Measurements from ENCODE around the gene DHX35.
"Not testable (repeated sequence)": the region's sequence is repeated elsewhere in the genome, so short reads cannot be mapped to it uniquely, and the experiment has no call there.

Gene DHX35

GRCh38 chr20:38941726-38942389 is 20.3 kb upstream of the DHX35 start:
- no peak overlapping the region for H3K9ac ChIP-seq (ENCODE audit: low read depth, low read length)
- H3K27ac ChIP-seq (ENCODE audit: low read length): no peak overlapping the region
- H3K4me1 ChIP-seq (ENCODE audit: insufficient read depth, low read length): 0 out of 2 replicates have a peak, but pooled peaks cover 4% of the 10 kb centered on the region
- H3K27me3 ChIP-seq (ENCODE audit: insufficient read depth, low read length): no peaks in the 10 kb centered on the region
- H3K4me3 ChIP-seq (ENCODE audit: low read length): no peak overlapping the region
- peaks cover 84% of the 10 kb centered on the region for H3K36me3 ChIP-seq (ENCODE audit: insufficient read depth, low read depth, low read length)
- H3K9me3 ChIP-seq (ENCODE audit: insufficient read depth, low read depth, low read length): no peaks in the 10 kb centered on the region

- no peak overlapping the region for H3K27ac ChIP-seq (ENCODE audit: low read length)
- no peaks in the 10 kb centered on the region for H3K4me1 ChIP-seq (ENCODE audit: insufficient read depth, low read length)
- H3K9ac ChIP-seq (ENCODE audit: low read depth, low read length): no peak overlapping the region
- no peaks in the 10 kb centered on the region for H3K27me3 ChIP-seq (ENCODE audit: insufficient read depth, low read length)
- no peak overlapping the region for H3K4me3 ChIP-seq (ENCODE audit: low read length)
- peaks cover 91% of the 10 kb centered on the region for H3K36me3 ChIP-seq (ENCODE audit: insufficient read depth, low read depth, low read length)
- no peaks in the 10 kb centered on the region for H3K9me3 ChIP-seq (ENCODE audit: insufficient read depth, low read depth, low read length)
These were observed 17.1 kb upstream of the DHX35 start for GRCh38 chr20:38945012-38945411.

GRCh38 chr20:38946836-38947235 is 15.3 kb upstream of the DHX35 start:
- Histone ChIP-seq H3K27me3 (ENCODE audit: insufficient read depth, low read length) (no peaks in the 10 kb centered on the region), H3K36me3 (ENCODE audit: insufficient read depth, low read depth, low read length) (peaks cover 92% of the 10 kb centered on the region), H3K4me1 (ENCODE audit: insufficient read depth, low read length) (no peaks in the 10 kb centered on the region), H3K4me3 (ENCODE audit: low read length) (no peak overlapping the region), H3K27ac (ENCODE audit: low read length) (no peak overlapping the region), H3K9ac (ENCODE audit: low read depth, low read length) (no peak overlapping the region), H3K9me3 (ENCODE audit: insufficient read depth, low read depth, low read length) (no peaks in the 10 kb centered on the region)

GRCh38 chr20:38947931-38948362 is 14.2 kb upstream of the DHX35 start:
- Histone ChIP-seq H3K27ac (ENCODE audit: low read length) (no peak overlapping the region), H3K36me3 (ENCODE audit: insufficient read depth, low read depth, low read length) (peaks cover 92% of the 10 kb centered on the region), H3K9ac (ENCODE audit: low read depth, low read length) (no peak overlapping the region), H3K9me3 (ENCODE audit: insufficient read depth, low read depth, low read length) (no peaks in the 10 kb centered on the region), H3K4me3 (ENCODE audit: low read length) (no peak overlapping the region), H3K27me3 (ENCODE audit: insufficient read depth, low read length) (no peaks in the 10 kb centered on the region), H3K4me1 (ENCODE audit: insufficient read depth, low read length) (no peaks in the 10 kb centered on the region)

GRCh38 chr20:38950254-38950653 is 11.9 kb upstream of the DHX35 start:
- H3K27ac ChIP-seq (ENCODE audit: low read length): no peak overlapping the region
- no peaks in the 10 kb centered on the region for H3K4me1 ChIP-seq (ENCODE audit: insufficient read depth, low read length)
- peaks cover 91% of the 10 kb centered on the region for H3K36me3 ChIP-seq (ENCODE audit: insufficient read depth, low read depth, low read length)
- H3K27me3 ChIP-seq (ENCODE audit: insufficient read depth, low read length): no peaks in the 10 kb centered on the region
- H3K9ac ChIP-seq (ENCODE audit: low read depth, low read length): no peak overlapping the region
- H3K4me3 ChIP-seq (ENCODE audit: low read length): no peak overlapping the region
- no peaks in the 10 kb centered on the region for H3K9me3 ChIP-seq (ENCODE audit: insufficient read depth, low read depth, low read length)

- H3K4me1 ChIP-seq (ENCODE audit: insufficient read depth, low read length): no peaks in the 10 kb centered on the region
- H3K4me3 ChIP-seq (ENCODE audit: low read length): no peak overlapping the region
- H3K9ac ChIP-seq (ENCODE audit: low read depth, low read length): no peak overlapping the region
- H3K9me3 ChIP-seq (ENCODE audit: insufficient read depth, low read depth, low read length): no peaks in the 10 kb centered on the region
- H3K27me3 ChIP-seq (ENCODE audit: insufficient read depth, low read length): no peaks in the 10 kb centered on the region
- no peak overlapping the region for H3K27ac ChIP-seq (ENCODE audit: low read length)
- peaks cover 82% of the 10 kb centered on the region for H3K36me3 ChIP-seq (ENCODE audit: insufficient read depth, low read depth, low read length)
These were observed 10.5 kb upstream of the DHX35 start for GRCh38 chr20:38951611-38952010.

GRCh38 chr20:38952153-38952552 is 10.0 kb upstream of the DHX35 start:
- H3K9ac ChIP-seq (ENCODE audit: low read depth, low read length): no peak overlapping the region
- peaks cover 76% of the 10 kb centered on the region for H3K36me3 ChIP-seq (ENCODE audit: insufficient read depth, low read depth, low read length)
- H3K9me3 ChIP-seq (ENCODE audit: insufficient read depth, low read depth, low read length): no peaks in the 10 kb centered on the region

GRCh38 chr20:38953630-38954340 is 8.4 kb upstream of the DHX35 start:
- Histone ChIP-seq H3K9me3 (ENCODE audit: insufficient read depth, low read depth, low read length) (no peaks in the 10 kb centered on the region), H3K27ac (ENCODE audit: low read length) (no peak overlapping the region), H3K9ac (ENCODE audit: low read depth, low read length) (no peak overlapping the region), H3K36me3 (ENCODE audit: insufficient read depth, low read depth, low read length) (peaks cover 60% of the 10 kb centered on the region), H3K27me3 (ENCODE audit: insufficient read depth, low read length) (no peaks in the 10 kb centered on the region), H3K4me1 (ENCODE audit: insufficient read depth, low read length) (no peaks in the 10 kb centered on the region), H3K4me3 (ENCODE audit: low read length) (no peak overlapping the region)

More at GRCh38 chr20:38952153-38952552, 10.0 kb upstream of the DHX35 start:
- H3K27me3 ChIP-seq (ENCODE audit: insufficient read depth, low read length): no peaks in the 10 kb centered on the region
- H3K4me3 ChIP-seq (ENCODE audit: low read length): no peak overlapping the region
- H3K4me1 ChIP-seq (ENCODE audit: insufficient read depth, low read length): no peaks in the 10 kb centered on the region
- H3K27ac ChIP-seq (ENCODE audit: low read length): no peak overlapping the region

- no peaks in the 10 kb centered on the region for H3K9me3 ChIP-seq (ENCODE audit: insufficient read depth, low read depth, low read length)
- no peak overlapping the region for H3K9ac ChIP-seq (ENCODE audit: low read depth, low read length)
- H3K4me1 ChIP-seq (ENCODE audit: insufficient read depth, low read length): peaks cover 5% of the 10 kb centered on the region; the same call in 1 of the 2 replicates
- H3K27me3 ChIP-seq (ENCODE audit: insufficient read depth, low read length): no peaks in the 10 kb centered on the region
- peaks cover 24% of the 10 kb centered on the region for H3K36me3 ChIP-seq (ENCODE audit: insufficient read depth, low read depth, low read length)
- H3K27ac ChIP-seq (ENCODE audit: low read length): no peak overlapping the region
- H3K4me3 ChIP-seq (ENCODE audit: low read length): no peak overlapping the region
These were observed 4.8 kb upstream of the DHX35 start for GRCh38 chr20:38957235-38957876.

- Histone ChIP-seq H3K9me3 (ENCODE audit: insufficient read depth, low read depth, low read length) (no peaks in the 10 kb centered on the region), H3K27ac (ENCODE audit: low read length) (no peak overlapping the region), H3K4me3 (ENCODE audit: low read length) (no peak overlapping the region), H3K9ac (ENCODE audit: low read depth, low read length) (no peak overlapping the region), H3K27me3 (ENCODE audit: insufficient read depth, low read length) (no peaks in the 10 kb centered on the region), H3K36me3 (ENCODE audit: insufficient read depth, low read depth, low read length) (peaks cover 18% of the 10 kb centered on the region), H3K4me1 (ENCODE audit: insufficient read depth, low read length) (peaks cover 5% of the 10 kb centered on the region; the same call in 1 of the 2 replicates)
These were observed 4.1 kb upstream of the DHX35 start for GRCh38 chr20:38957915-38958485.

- not testable (repeated sequence) for H3K9me3 ChIP-seq (ENCODE audit: insufficient read depth, low read depth, low read length); H3K9ac ChIP-seq (ENCODE audit: low read depth, low read length); H3K36me3 ChIP-seq (ENCODE audit: insufficient read depth, low read depth, low read length); H3K27me3 ChIP-seq (ENCODE audit: insufficient read depth, low read length); H3K4me3 ChIP-seq (ENCODE audit: low read length); H3K4me1 ChIP-seq (ENCODE audit: insufficient read depth, low read length); H3K27ac ChIP-seq (ENCODE audit: low read length)
These were observed 1.9 kb upstream of the DHX35 start for GRCh38 chr20:38960187-38960687.
